GM19023 (cell line): ENCODE results near the gene PRAMEF13.
"Not testable (repeated sequence)": the region's sequence is repeated elsewhere in the genome, so short reads cannot be mapped to it uniquely, and the experiment has no call there.

Experiments used
- ATAC-seq: cut with Tn5 transposase; IDR thresholded peaks from one replicate; pipeline ENCODE4 v1.9.1; 2021; ENCODE audit warnings: mild to moderate bottlenecking, moderate library complexity; ENCODE audit not compliant: unreplicated experiment

PRAMEF13 gene

GRCh38 chr1:13208712-13209111 is 7.5 kb upstream of the PRAMEF13 start:
- not testable (repeated sequence) for ATAC-seq

- ATAC-seq: not testable (repeated sequence)
Observed at GRCh38 chr1:13171548-13171947, 29.7 kb downstream of the PRAMEF13 start, which contains the start of gene PRAMEF9. Gene PRAMEF9, plus strand, starts transcription at chr1:13171848. Its CDS starts 3,433 bp downstream, at chr1:13175281.

DNA sequence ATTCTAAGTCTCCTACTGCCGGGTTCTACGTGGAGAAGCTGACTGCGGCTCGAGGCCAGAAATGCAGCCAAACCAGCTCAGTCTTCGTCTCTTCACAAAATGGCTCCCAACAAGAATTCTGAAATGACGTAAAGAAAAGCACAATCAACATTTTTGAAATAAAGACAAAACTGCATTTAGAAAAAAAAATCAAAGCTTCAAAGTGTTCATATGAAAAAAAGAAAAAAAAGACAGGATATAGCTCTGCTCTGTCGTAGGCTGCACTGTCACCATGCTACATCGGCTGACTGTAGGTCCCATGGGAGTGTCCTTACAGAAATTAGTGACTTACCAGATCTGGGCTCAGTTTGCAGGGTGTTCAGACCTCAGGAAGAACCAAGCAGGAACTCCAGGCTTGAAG is 35.7 kb downstream of the PRAMEF13 start, which contains the start of gene HNRNPCL4:
HNRNPCL4 (minus strand) TSS at position 101 of the 400 bp plus-strand sequence. CDS start 164 bp downstream, outside the sequence.
- not testable (repeated sequence) for ATAC-seq

DNA sequence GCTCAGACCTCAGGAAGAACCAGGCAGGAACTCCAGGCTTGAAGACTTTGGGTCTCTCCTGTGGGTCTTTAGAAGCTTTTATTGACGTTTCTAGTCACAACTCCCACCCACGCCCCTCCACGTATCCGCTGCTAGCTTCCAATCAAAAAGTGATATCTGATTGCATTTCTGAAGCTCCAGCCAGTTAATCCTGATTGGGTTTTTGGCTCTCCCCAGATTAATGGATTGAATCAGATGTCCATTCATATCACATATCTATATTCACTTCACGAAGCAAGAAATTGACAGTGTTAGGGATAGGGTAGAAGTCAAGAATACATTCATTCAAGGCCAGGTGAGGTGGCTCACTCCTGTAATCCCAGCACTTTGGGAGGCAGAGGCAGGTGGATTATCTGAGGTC is 45.3 kb downstream of the PRAMEF13 start, which contains the start of gene PRAMEF26:
PRAMEF26 (minus strand) TSS at position 101 of the 400 bp plus-strand sequence. CDS start 2,914 bp downstream, outside the sequence.
- ATAC-seq: not testable (repeated sequence)
